Stomach (tissue), 9 donors: ENCODE measurements around the gene HSH2D. TPM values are rescaled to one million over a fixed set of nuclear protein-coding genes. Genes with fewer than 3 reads are reported as not detected.

Experiments
- DNase-seq, 2 donors: peaks; one replicate each; pipeline versions ENCODE4 v3.0.0 to v3.0.0-alpha.2; 2013 to 2019
- H3K27ac ChIP-seq, 5 donors: fragments of 200-600 bp in 4 of 5; sonication (generic) in 4 of 5; one replicate each; pipeline ENCODE4 v1.5.1; 2013 to 2019; ENCODE audit warnings: mild to moderate bottlenecking in 1 of 5, moderate library complexity in 1 of 5
- H3K27me3 ChIP-seq, 3 donors: fragments of 200-600 bp; sonication (generic); one replicate each; pipeline ENCODE4 v1.5.1; 2017 to 2019; ENCODE audit warnings: mixed run types in 1 of 3
- H3K36me3 ChIP-seq, 4 donors: fragments of 200-600 bp; sonication (generic); 1 replicate in 3 of 4; 2 replicates in 1 of 4; pipeline ENCODE4 v1.5.1; 2016 to 2019
- H3K4me1 ChIP-seq, 4 donors: fragments of 200-600 bp; sonication (generic); one replicate each; pipeline ENCODE4 v1.5.1; 2016 to 2019
- H3K4me3 ChIP-seq, 4 donors: fragments of 200-600 bp; sonication (generic) in 3 of 4; one replicate each; pipeline ENCODE4 v1.5.1; 2016 to 2019; ENCODE audit warnings: mild to moderate bottlenecking in 1 of 4
- H3K9me3 ChIP-seq, 4 donors: fragments of 200-600 bp; sonication (generic); one replicate each; pipeline ENCODE4 v1.5.1; 2016 to 2019
- EP300 ChIP-seq: sonication (generic); formaldehyde crosslinking; IDR thresholded peaks from one replicate; pipeline ENCODE4 v1.6.1; 2017; ENCODE audit warnings: antibody characterized with exemption
- POLR2A ChIP-seq, 4 donors: fragments of 450-650 bp; IDR thresholded peaks; one replicate each; pipeline ENCODE4 v1.6.1; 2016; ENCODE audit warnings: antibody characterized with exemption in 4 of 4, control low read depth in 2 of 4, mild to moderate bottlenecking in 1 of 4, moderate library complexity in 1 of 4
- POLR2AphosphoS5 ChIP-seq, 3 donors: sonication (generic); formaldehyde crosslinking; IDR thresholded peaks; one replicate each; pipeline ENCODE4 v1.6.1; 2016; ENCODE audit warnings: antibody characterized with exemption in 3 of 3
- WGBS, 5 donors: extraction: QIAGEN DNeasy Blood & Tissue Kit in 3 of 5; methylation state at CpG; one replicate each; pipeline versions ENCODE4 v1.1.5 to v1.1.7; 2013 to 2018; 5-methylcytosine and 5-hydroxymethylcytosine counted together
- intact Hi-C: fragments of 100-400 bp; cut with DNase I; formaldehyde crosslinking; loops from one replicate; pipeline ENCODE4 v1.15.1; 2023; ENCODE audit warnings: low total_unique reads
- polyA plus RNA-seq, 3 donors: library from polyadenylated mRNA; stranded (reverse); fragments of 200-250 nt; gene quantifications; one replicate each; pipeline ENCODE4 v1.2.3, GENCODE V29; 2013
- total RNA-seq, 5 donors: library from RNA; depleted of rRNA; stranded (reverse); fragments of >200 nt; gene quantifications; one replicate each; pipeline versions ENCODE4 v1.1.0 to v1.2.3, GENCODE V29; 2014 to 2016
- TF ChIP-seq, protein P1 (sequence below), 7 experiments: fragments of 450-650 bp in 4 of 7; fragments of 200-600 bp in 3 of 7; sonication (generic) in 3 of 7; IDR thresholded peaks; one replicate each; pipeline ENCODE4 v1.5.1; 2016 to 2019; ENCODE audit warnings: antibody characterized with exemption in 7 of 7, control low read depth in 2 of 7, mild to moderate bottlenecking in 1 of 7
- donor health status: healthy with polysubstance abuse.
- donor health status: Bipolar disorder and iron deficiency.
- donor health status: healthy.

The HSH2D gene
- total and polyA plus RNA-seq, 8 donors: 6.2 to 24.5 (median 9.4) TPM

DNA sequence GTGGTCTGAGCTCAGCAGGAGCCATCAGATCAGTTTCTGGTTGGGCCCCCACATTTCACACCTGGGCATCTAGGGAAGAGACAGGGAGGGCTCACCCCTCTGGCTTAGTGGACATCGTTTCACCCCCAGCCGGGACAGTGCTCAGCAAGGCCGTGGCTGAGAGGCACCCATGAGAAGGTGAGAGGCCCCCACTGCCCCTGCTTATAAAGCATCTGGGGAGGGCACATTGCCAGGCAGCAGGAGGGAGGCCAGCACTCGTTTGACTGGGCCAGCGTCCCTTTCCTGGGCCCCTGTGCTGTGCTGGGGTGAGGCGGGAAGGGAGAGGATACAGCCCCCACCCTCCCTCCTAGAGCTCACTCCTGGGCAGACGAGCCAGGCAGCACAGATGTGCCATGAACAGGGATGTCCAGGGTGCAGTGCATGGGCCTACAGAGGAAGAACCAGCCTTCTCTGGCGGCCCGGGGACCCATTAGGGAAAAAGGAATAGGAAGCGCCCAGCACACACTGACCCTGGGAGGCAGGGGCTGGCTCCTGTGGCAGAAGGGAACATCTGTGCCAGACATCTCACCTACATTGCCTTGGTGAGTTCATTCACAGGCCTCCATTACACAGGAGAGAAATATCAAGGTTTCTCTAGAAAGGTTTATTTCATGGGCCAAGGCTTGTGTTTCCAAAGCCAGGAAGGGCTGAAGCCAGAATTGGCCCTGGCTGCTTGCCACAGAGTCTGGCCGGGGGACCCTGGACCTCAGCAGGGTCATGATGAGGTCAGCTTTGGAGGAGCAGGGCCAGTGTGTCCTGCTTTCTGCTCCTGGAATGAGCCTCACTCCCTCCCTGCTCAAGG is 61.9 kb downstream of the HSH2D start:
- Histone ChIP-seq H3K27me3 (no peaks in the 10 kb centered on the region), H3K27ac (no peak overlapping the region), H3K4me1 (peaks cover 0 to 33% (median 19%) of the 10 kb centered on the region in 4 donors), H3K9me3 (no peaks in the 10 kb centered on the region), H3K36me3 (peaks cover 69 to 97% (median 97%) of the 10 kb centered on the region in 4 donors), H3K4me3 (no peak overlapping the region)
- 65 to 80% (median 73%) methylated on average over 4 to 11 of the region's 11 CpGs for WGBS, 5 donors
- DNase-seq: no peak
- intact Hi-C loops: no loop called here
- TF ChIP-seq POLR2A (IDR thresholded peaks at IDR 0.05) (no peak), EP300 (no peak), POLR2AphosphoS5 (IDR thresholded peaks at IDR 0.05) (no peak)
- TF ChIP-seq, protein P1, sequence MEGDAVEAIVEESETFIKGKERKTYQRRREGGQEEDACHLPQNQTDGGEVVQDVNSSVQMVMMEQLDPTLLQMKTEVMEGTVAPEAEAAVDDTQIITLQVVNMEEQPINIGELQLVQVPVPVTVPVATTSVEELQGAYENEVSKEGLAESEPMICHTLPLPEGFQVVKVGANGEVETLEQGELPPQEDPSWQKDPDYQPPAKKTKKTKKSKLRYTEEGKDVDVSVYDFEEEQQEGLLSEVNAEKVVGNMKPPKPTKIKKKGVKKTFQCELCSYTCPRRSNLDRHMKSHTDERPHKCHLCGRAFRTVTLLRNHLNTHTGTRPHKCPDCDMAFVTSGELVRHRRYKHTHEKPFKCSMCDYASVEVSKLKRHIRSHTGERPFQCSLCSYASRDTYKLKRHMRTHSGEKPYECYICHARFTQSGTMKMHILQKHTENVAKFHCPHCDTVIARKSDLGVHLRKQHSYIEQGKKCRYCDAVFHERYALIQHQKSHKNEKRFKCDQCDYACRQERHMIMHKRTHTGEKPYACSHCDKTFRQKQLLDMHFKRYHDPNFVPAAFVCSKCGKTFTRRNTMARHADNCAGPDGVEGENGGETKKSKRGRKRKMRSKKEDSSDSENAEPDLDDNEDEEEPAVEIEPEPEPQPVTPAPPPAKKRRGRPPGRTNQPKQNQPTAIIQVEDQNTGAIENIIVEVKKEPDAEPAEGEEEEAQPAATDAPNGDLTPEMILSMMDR (IDR thresholded peaks at IDR 0.05): no peak

DNA sequence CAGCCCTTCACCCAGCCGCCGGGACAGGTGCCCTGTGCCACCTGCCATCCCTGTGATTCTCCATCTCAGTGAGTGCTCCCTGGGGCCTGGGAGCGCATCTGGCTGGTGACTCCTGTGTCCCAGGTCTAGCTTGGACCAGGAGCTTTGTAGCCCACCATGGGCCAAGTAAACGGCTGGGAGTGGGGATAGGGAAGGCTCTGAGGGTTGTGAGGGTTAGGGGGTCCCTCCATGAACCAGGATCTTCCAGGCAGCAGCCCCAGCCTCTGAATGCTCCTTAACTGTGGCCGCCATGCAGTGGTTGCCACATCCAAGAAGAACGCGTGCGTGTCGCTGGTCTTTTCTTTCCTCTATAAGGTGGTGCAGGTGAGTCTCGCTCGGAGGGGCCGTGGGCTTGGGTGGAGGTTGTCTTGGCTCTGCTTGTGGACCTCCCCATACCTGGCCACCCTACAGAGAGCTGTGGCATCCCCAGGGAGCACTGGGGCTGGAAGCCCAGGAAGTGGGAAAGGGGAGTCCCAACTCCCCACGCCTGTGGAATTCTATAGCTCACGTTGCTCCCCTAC is 62.6 kb downstream of the HSH2D start:
- no peak for DNase-seq
- Histone ChIP-seq H3K4me1 (peaks cover 0 to 26% (median 15%) of the 10 kb centered on the region in 4 donors), H3K9me3 (no peaks in the 10 kb centered on the region), H3K27ac (no peak overlapping the region), H3K36me3 (peaks cover 68 to 97% (median 96%) of the 10 kb centered on the region in 4 donors), H3K27me3 (no peaks in the 10 kb centered on the region), H3K4me3 (no peak overlapping the region)
- 91 to 97% (median 93%) methylated on average over 6 to 14 of the region's 14 CpGs for WGBS, 5 donors
- intact Hi-C loops: no loop called here
- TF ChIP-seq EP300 (no peak), POLR2A (IDR thresholded peaks at IDR 0.05) (no peak), POLR2AphosphoS5 (IDR thresholded peaks at IDR 0.05) (no peak)
- TF ChIP-seq, protein P1 (IDR thresholded peaks at IDR 0.05): no peak

DNA sequence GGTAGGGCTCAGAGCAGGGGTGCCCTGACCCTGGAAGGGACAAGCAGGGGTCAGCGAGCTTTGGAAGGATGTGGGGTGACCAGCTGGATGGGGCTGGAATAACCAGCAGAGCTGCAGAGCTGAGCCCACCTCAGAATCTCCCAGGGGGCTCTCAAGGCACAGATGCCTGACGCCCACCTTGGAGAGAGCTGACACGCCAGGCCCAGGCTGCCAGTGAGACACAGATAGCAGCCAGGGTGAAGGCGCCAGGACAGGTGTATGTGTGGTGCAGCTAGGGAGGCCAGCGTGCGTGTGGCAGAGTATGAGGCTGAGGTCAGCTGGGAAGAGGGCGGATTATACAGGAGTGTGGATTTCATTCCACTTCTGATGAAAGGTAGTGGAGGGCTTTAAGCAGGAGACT is 63.2 kb downstream of the HSH2D start:
- Histone ChIP-seq H3K4me3 (no peak overlapping the region), H3K9me3 (no peaks in the 10 kb centered on the region), H3K4me1 (peaks cover 0 to 24% (median 13%) of the 10 kb centered on the region in 4 donors), H3K36me3 (peaks cover 72 to 100% (median 99%) of the 10 kb centered on the region in 4 donors), H3K27ac (no peak overlapping the region), H3K27me3 (no peaks in the 10 kb centered on the region)
- TF ChIP-seq EP300 (no peak), POLR2A (IDR thresholded peaks at IDR 0.05) (no peak), POLR2AphosphoS5 (IDR thresholded peaks at IDR 0.05) (no peak)
- TF ChIP-seq, protein P1 (IDR thresholded peaks at IDR 0.05): no peak
- WGBS, 5 donors: 90 to 96% (median 94%) methylated on average over 7 of the region's 7 CpGs
- intact Hi-C loops: no loop called here
- no peak for DNase-seq

DNA sequence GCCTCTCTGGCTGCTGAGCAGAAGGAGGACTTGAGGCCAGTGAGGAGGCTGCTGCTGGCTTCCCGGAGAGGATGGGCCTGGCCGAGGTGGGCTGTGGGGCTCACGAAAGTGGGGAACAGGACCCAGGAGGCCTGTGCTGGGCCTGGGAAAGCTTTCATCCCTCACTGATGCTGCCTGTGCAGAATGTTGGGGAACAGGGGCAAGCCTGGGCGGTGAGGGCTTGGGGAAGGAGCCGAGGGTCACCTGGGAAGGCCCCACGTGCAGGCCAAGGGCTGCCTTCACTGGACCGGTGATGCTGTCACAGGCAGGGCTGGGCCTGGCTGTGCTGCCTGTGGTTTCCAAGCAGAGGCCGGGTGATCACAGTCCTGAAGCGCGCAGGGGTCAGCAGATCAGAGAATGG is 63.6 kb downstream of the HSH2D start:
- no peak overlapping the region for H3K27ac ChIP-seq
- no peak for DNase-seq
- no peak overlapping the region for H3K4me3 ChIP-seq
- H3K27me3 ChIP-seq: no peaks in the 10 kb centered on the region
- peaks cover 0 to 20% (median 9%) of the 10 kb centered on the region in 4 donors for H3K4me1 ChIP-seq
- WGBS, 5 donors: 92 to 95% (median 93%) methylated on average over 7 to 10 of the region's 10 CpGs
- TF ChIP-seq POLR2A (IDR thresholded peaks at IDR 0.05): no peak
- no peak for TF ChIP-seq EP300
- TF ChIP-seq POLR2AphosphoS5 (IDR thresholded peaks at IDR 0.05): no peak
- TF ChIP-seq, protein P1 (IDR thresholded peaks at IDR 0.05): no peak
- intact Hi-C loops: no loop called here
- H3K36me3 ChIP-seq: peaks cover 70 to 100% (median 99%) of the 10 kb centered on the region in 4 donors
- H3K9me3 ChIP-seq: no peaks in the 10 kb centered on the region
